MM.1S (cell line): ENCODE data around the gene ATIC.

Experiments used
- DNase-seq: peaks from one replicate; pipeline ENCODE4 v3.0.0-alpha.2; 2015
- H2AFZ ChIP-seq: fragments of 300-600 bp; sonication (generic); 2 replicates; pipeline ENCODE4 v1.6.0; 2016; ENCODE audit warnings: antibody characterized with exemption, low read length
- H3F3A ChIP-seq: fragments of 300-600 bp; sonication (generic); 2 replicates; pipeline ENCODE4 v1.6.1; 2016; ENCODE audit warnings: mild to moderate bottlenecking, antibody characterized with exemption, low read length, moderate library complexity, mixed read lengths; ENCODE audit not compliant: insufficient read depth
- H3K27ac ChIP-seq: fragments of 300-600 bp; sonication (generic); 2 replicates; pipeline ENCODE4 v1.5.1; 2016; ENCODE audit warnings: mild to moderate bottlenecking, low read length
- H3K27me3 ChIP-seq: fragments of 300-600 bp; sonication (generic); replicated peaks from 2 replicates; pipeline ENCODE4 v1.6.0; 2016; ENCODE audit warnings: low read length; ENCODE audit not compliant: insufficient read depth
- H3K36me3 ChIP-seq: fragments of 300-600 bp; sonication (generic); replicated peaks from 2 replicates; pipeline ENCODE4 v1.6.1; 2016; ENCODE audit warnings: mild to moderate bottlenecking, low read length, mixed read lengths; ENCODE audit not compliant: insufficient read depth
- H3K4me1 ChIP-seq: fragments of 300-600 bp; sonication (generic); 2 replicates; pipeline ENCODE4 v1.6.1; 2016; ENCODE audit warnings: low read length, mixed read lengths
- H3K4me2 ChIP-seq: fragments of 300-600 bp; sonication (generic); 2 replicates; pipeline ENCODE4 v1.6.0; 2016; ENCODE audit warnings: low read depth, low read length
- H3K4me3 ChIP-seq: fragments of 300-600 bp; sonication (generic); 2 replicates; pipeline ENCODE4 v1.5.1; 2016; ENCODE audit warnings: low read length, mixed read lengths
- H3K79me2 ChIP-seq: fragments of 300-600 bp; sonication (generic); 2 replicates; pipeline ENCODE4 v1.6.1; 2016; ENCODE audit warnings: mixed run types, low read length, mixed read lengths
- H3K9ac ChIP-seq: fragments of 300-600 bp; sonication (generic); 2 replicates; pipeline ENCODE4 v1.6.1; 2016; ENCODE audit warnings: low read length, mixed read lengths
- H3K9me2 ChIP-seq: fragments of 300-600 bp; sonication (generic); replicated peaks from 2 replicates; pipeline ENCODE4 v1.6.1; 2016; ENCODE audit warnings: mild to moderate bottlenecking, low read length, mixed read lengths; ENCODE audit not compliant: insufficient read depth
- H3K9me3 ChIP-seq: fragments of 300-600 bp; sonication (generic); replicated peaks from 2 replicates; pipeline ENCODE4 v1.6.1; 2016; ENCODE audit warnings: mild to moderate bottlenecking, low read length, mixed read lengths; ENCODE audit not compliant: insufficient read depth
- H4K20me1 ChIP-seq: fragments of 300-600 bp; sonication (generic); 2 replicates; pipeline ENCODE4 v1.6.1; 2016; ENCODE audit warnings: mild to moderate bottlenecking, low read length, moderate library complexity, mixed read lengths; ENCODE audit not compliant: insufficient read depth
- EZH2 ChIP-seq: fragments of 300-600 bp; sonication (generic); optimal IDR thresholded peaks from 2 replicates; pipeline ENCODE3; 2017; ENCODE audit warnings: low read depth, mild to moderate bottlenecking, antibody characterized with exemption, low read length, mixed read lengths
- EZH2phosphoT487 ChIP-seq: fragments of 300-600 bp; sonication (generic); IDR thresholded peaks from 2 replicates; pipeline ENCODE4 v1.6.1; 2018; ENCODE audit warnings: antibody characterized with exemption, low read length
- TF ChIP-seq, protein P1 (sequence below): fragments of 300-600 bp; sonication (generic); IDR thresholded peaks from 2 replicates; pipeline ENCODE4 v1.5.1; 2016; ENCODE audit warnings: antibody characterized with exemption, low read length, mixed read lengths

Gene ATIC

GRCh38 chr2:215288112-215288815, 23.6 kb upstream of the ATIC start:
- Histone ChIP-seq H2AFZ (no peak overlapping the region), H3F3A (no peaks in the 10 kb centered on the region), H3K36me3 (no peaks in the 10 kb centered on the region), H3K9me3 (no peaks in the 10 kb centered on the region), H3K9me2 (no peaks in the 10 kb centered on the region), H3K4me1 (no peaks in the 10 kb centered on the region), H3K27me3 (no peaks in the 10 kb centered on the region), H4K20me1 (no peaks in the 10 kb centered on the region), H3K79me2 (no peaks in the 10 kb centered on the region), H3K9ac (no peak overlapping the region), H3K4me2 (no peak overlapping the region), H3K27ac (no peak overlapping the region), H3K4me3 (no peak overlapping the region)
- TF ChIP-seq, protein P1, sequence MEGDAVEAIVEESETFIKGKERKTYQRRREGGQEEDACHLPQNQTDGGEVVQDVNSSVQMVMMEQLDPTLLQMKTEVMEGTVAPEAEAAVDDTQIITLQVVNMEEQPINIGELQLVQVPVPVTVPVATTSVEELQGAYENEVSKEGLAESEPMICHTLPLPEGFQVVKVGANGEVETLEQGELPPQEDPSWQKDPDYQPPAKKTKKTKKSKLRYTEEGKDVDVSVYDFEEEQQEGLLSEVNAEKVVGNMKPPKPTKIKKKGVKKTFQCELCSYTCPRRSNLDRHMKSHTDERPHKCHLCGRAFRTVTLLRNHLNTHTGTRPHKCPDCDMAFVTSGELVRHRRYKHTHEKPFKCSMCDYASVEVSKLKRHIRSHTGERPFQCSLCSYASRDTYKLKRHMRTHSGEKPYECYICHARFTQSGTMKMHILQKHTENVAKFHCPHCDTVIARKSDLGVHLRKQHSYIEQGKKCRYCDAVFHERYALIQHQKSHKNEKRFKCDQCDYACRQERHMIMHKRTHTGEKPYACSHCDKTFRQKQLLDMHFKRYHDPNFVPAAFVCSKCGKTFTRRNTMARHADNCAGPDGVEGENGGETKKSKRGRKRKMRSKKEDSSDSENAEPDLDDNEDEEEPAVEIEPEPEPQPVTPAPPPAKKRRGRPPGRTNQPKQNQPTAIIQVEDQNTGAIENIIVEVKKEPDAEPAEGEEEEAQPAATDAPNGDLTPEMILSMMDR = no peak
- no peak for TF ChIP-seq EZH2
- no peak for TF ChIP-seq EZH2phosphoT487
- no peak for DNase-seq

- TF ChIP-seq EZH2phosphoT487 (no peak), EZH2 (no peak)
- TF ChIP-seq, protein P1 = no peak
- no peaks in the 10 kb centered on the region for H3K4me1 ChIP-seq
- H3K27ac ChIP-seq = no peak overlapping the region
Measured at GRCh38 chr2:215290980-215291599, 20.8 kb upstream of the ATIC start.

GRCh38 chr2:215293879-215294278, 18.0 kb upstream of the ATIC start:
- Histone ChIP-seq H4K20me1 (no peaks in the 10 kb centered on the region), H3K4me1 (no peaks in the 10 kb centered on the region), H3K9me3 (no peaks in the 10 kb centered on the region), H3K4me3 (no peak overlapping the region), H3K9me2 (no peaks in the 10 kb centered on the region), H3K27me3 (no peaks in the 10 kb centered on the region), H3F3A (no peaks in the 10 kb centered on the region), H3K4me2 (no peak overlapping the region), H3K79me2 (no peaks in the 10 kb centered on the region), H3K27ac (no peak overlapping the region), H2AFZ (no peak overlapping the region), H3K36me3 (no peaks in the 10 kb centered on the region), H3K9ac (no peak overlapping the region)
- no peak for TF ChIP-seq EZH2phosphoT487
- TF ChIP-seq, protein P1 = no peak
- no peak for TF ChIP-seq EZH2
- peak; percentile 18 for DNase-seq

More at GRCh38 chr2:215290980-215291599, 20.8 kb upstream of the ATIC start:
- H3K79me2 ChIP-seq = no peaks in the 10 kb centered on the region
- H4K20me1 ChIP-seq = no peaks in the 10 kb centered on the region
- no peak overlapping the region for H3K4me3 ChIP-seq
- no peak overlapping the region for H3K9ac ChIP-seq
- H3K4me2 ChIP-seq = no peak overlapping the region
- no peaks in the 10 kb centered on the region for H3K27me3 ChIP-seq
- no peak for DNase-seq
- H3K9me2 ChIP-seq = no peaks in the 10 kb centered on the region
- no peaks in the 10 kb centered on the region for H3F3A ChIP-seq
- no peaks in the 10 kb centered on the region for H3K36me3 ChIP-seq
- H2AFZ ChIP-seq = no peak overlapping the region
- no peaks in the 10 kb centered on the region for H3K9me3 ChIP-seq
